Right renal pelvis (tissue), 4 donors: ENCODE data around the gene LDAH. TPM values are rescaled to one million over a fixed set of nuclear protein-coding genes. Genes with fewer than 3 reads are reported as not detected.
A peak's percentile ranks its signal among the peaks of the same experiment; 100 is the strongest.
"Not testable (repeated sequence)": the region's sequence is repeated elsewhere in the genome, so short reads cannot be mapped to it uniquely, and the experiment has no call there.

Experiments
- DNase-seq, 4 donors: peaks; one replicate each; pipeline ENCODE4 v3.0.0-alpha.2; 2013; ENCODE audit warnings: low read depth in 4 of 4, low spot score in 3 of 4, missing footprints in 1 of 4
- polyA plus RNA-seq, 4 donors: library from polyadenylated mRNA; unstranded; fragments of 120-200 nt; gene quantifications; one replicate each; pipeline ENCODE4 v1.2.1, GENCODE V29; 2013; ENCODE audit not compliant: insufficient read length in 4 of 4

LDAH gene
- polyA plus RNA-seq, 4 donors, result 37.2 to 45.5 (median 40.6) TPM

- not testable (repeated sequence) for DNase-seq
These were observed 29.0 kb downstream of the LDAH start for GRCh38 chr2:20793944-20794343.

GRCh38 chr2:20781656-20782265 lies 41.1 kb downstream of the LDAH start:
- no peak for DNase-seq

GRCh38 chr2:20771299-20771698 lies 51.6 kb downstream of the LDAH start:
- DNase-seq, result no peak

GRCh38 chr2:20766798-20767644 lies 55.9 kb downstream of the LDAH start:
- no peak for DNase-seq

- no peak for DNase-seq
These were observed 56.7 kb downstream of the LDAH start for GRCh38 chr2:20766213-20766612.

- DNase-seq, result no peak
These were observed 59.8 kb downstream of the LDAH start for GRCh38 chr2:20762945-20763683.

- DNase-seq, result no peak
These were observed 63.4 kb downstream of the LDAH start for GRCh38 chr2:20759487-20759886.

GRCh38 chr2:20758997-20759396 lies 63.9 kb downstream of the LDAH start:
- DNase-seq, result no peak

- no peak for DNase-seq
These were observed 65.4 kb downstream of the LDAH start for GRCh38 chr2:20757405-20758090.

- DNase-seq, result no peak
These were observed 67.6 kb downstream of the LDAH start for GRCh38 chr2:20755132-20755800.

GRCh38 chr2:20752293-20752692 lies 70.6 kb downstream of the LDAH start:
- no peak for DNase-seq

- DNase-seq, result no peak
These were observed 75.6 kb downstream of the LDAH start for GRCh38 chr2:20747317-20747716.

- peak in 3 of 4 donors; percentile 33 to 50 (median 47) for DNase-seq
These were observed 76.9 kb downstream of the LDAH start for GRCh38 chr2:20745924-20746555.

- DNase-seq, result no peak
These were observed 78.2 kb downstream of the LDAH start for GRCh38 chr2:20744366-20745335.

- no peak for DNase-seq
These were observed 84.1 kb downstream of the LDAH start for GRCh38 chr2:20738772-20739171.

- DNase-seq, result no peak
These were observed 85.4 kb downstream of the LDAH start for GRCh38 chr2:20737505-20737904.

- no peak for DNase-seq
These were observed 94.7 kb downstream of the LDAH start for GRCh38 chr2:20728114-20728758.

GRCh38 chr2:20726913-20727312 lies 96.0 kb downstream of the LDAH start:
- no peak for DNase-seq
